Measurements from ENCODE around the gene OR1N2. TPM values are rescaled to one million over a fixed set of nuclear protein-coding genes. Genes with fewer than 3 reads are reported as not detected.

Gene OR1N2
- total RNA-seq, 1 experiment from 2014 or later, result not detected

- no peaks in the 10 kb centered on the region for H3K4me1 Mint-ChIP-seq
- H3K4me2 ChIP-seq (ENCODE audit: insufficient read depth, insufficient read length, low read length), result no peak overlapping the region
Observed at GRCh38 chr9:122551371-122551770, 1.5 kb upstream of the OR1N2 start.

More at GRCh38 chr9:122551371-122551770, 1.5 kb upstream of the OR1N2 start:
- Histone ChIP-seq H4K8ac (replicated peaks; ENCODE audit: insufficient read length, low read depth, low read length) (no peak overlapping the region), H2BK20ac (ENCODE audit: low read depth, low read length, poor library complexity, severe bottlenecking) (no peak overlapping the region), H4K20me1 (ENCODE audit: control insufficient read depth, insufficient read depth, insufficient read length) (no peaks in the 10 kb centered on the region), H3K18ac (ENCODE audit: insufficient read length, low read depth, low read length) (no peak overlapping the region), H3K9ac (ENCODE audit: extremely low read depth, insufficient read length, low read length) (no peak overlapping the region), H3K23ac (ENCODE audit: insufficient read length, low read depth, low read length) (no peak overlapping the region), H3K9me3 (ENCODE audit: control insufficient read depth, low read depth, low read length) (peaks cover 40% of the 10 kb centered on the region), H2BK12ac (ENCODE audit: insufficient read length, low read depth, low read length) (no peak overlapping the region), H3K79me1 (ENCODE audit: insufficient read depth, low read depth, low read length, poor library complexity, severe bottlenecking) (no peaks in the 10 kb centered on the region), H2AFZ (ENCODE audit: low read length) (no peak overlapping the region), H2BK120ac (ENCODE audit: low read depth, low read length, poor library complexity, severe bottlenecking) (no peak overlapping the region), H3K4ac (ENCODE audit: low read depth, low read length) (no peak overlapping the region), H3K27ac (ENCODE audit: insufficient read length, low read depth, low read length) (no peak overlapping the region), H2BK15ac (ENCODE audit: low read depth, low read length) (no peak overlapping the region), H3K27me3 (ENCODE audit: insufficient read depth, low read length) (no peaks in the 10 kb centered on the region), H3K23me2 (ENCODE audit: insufficient read length, low read depth, low read length, poor library complexity, severe bottlenecking) (no peaks in the 10 kb centered on the region), H2BK5ac (ENCODE audit: insufficient read length, low read length) (no peak overlapping the region), H3K56ac (ENCODE audit: insufficient read length, low read depth, low read length) (no peak overlapping the region), H4K91ac (ENCODE audit: insufficient read length, low read depth, low read length) (no peak overlapping the region), H4K5ac (ENCODE audit: insufficient read length, low read depth, low read length) (no peak overlapping the region), H2AK5ac (ENCODE audit: insufficient read length, low read length) (no peak overlapping the region), H3K4me1 (ENCODE audit: insufficient read depth, low read length) (no peaks in the 10 kb centered on the region), H3T11ph (ENCODE audit: low read length) (no peak overlapping the region), H3K79me2 (ENCODE audit: insufficient read depth, low read length) (no peaks in the 10 kb centered on the region), H3K14ac (ENCODE audit: insufficient read depth, low read length) (no peak overlapping the region)
- Mint-ChIP-seq H3K27me3 (ENCODE audit: low read depth) (no peaks in the 10 kb centered on the region; the same call in none of the 2 replicates), H3K36me3 (ENCODE audit: insufficient read depth in 1 of 3, low read depth in 3 of 3) (peaks cover 0 to 35% (median 5%) of the 10 kb centered on the region in 3 experiments; a peak in 5 of 7 replicates), H3K27ac (no peak overlapping the region), H3K4me3 (no peak overlapping the region), H3K9me3 (peaks cover 84 to 90% of the 10 kb centered on the region in 2 experiments)
- TF ChIP-seq CTCF (conservative IDR thresholded peaks at IDR 0.05), result no peak
- WGBS (ENCODE audit: extremely low coverage, insufficient read length, low lambda C conversion rate), result no CpG with 5 or more reads among the region's 5 CpGs
- no peak for DNase-seq

Data from H9 (cell line).